ENCODE measurements around the gene RUNX2. TPM values are rescaled to one million over a fixed set of nuclear protein-coding genes. Genes with fewer than 3 reads are reported as not detected.

The RUNX2 gene
- total and polyA plus RNA-seq, 3 donors from 2014 or later, result 2.9 to 6.0 (median 4.3) TPM

DNA sequence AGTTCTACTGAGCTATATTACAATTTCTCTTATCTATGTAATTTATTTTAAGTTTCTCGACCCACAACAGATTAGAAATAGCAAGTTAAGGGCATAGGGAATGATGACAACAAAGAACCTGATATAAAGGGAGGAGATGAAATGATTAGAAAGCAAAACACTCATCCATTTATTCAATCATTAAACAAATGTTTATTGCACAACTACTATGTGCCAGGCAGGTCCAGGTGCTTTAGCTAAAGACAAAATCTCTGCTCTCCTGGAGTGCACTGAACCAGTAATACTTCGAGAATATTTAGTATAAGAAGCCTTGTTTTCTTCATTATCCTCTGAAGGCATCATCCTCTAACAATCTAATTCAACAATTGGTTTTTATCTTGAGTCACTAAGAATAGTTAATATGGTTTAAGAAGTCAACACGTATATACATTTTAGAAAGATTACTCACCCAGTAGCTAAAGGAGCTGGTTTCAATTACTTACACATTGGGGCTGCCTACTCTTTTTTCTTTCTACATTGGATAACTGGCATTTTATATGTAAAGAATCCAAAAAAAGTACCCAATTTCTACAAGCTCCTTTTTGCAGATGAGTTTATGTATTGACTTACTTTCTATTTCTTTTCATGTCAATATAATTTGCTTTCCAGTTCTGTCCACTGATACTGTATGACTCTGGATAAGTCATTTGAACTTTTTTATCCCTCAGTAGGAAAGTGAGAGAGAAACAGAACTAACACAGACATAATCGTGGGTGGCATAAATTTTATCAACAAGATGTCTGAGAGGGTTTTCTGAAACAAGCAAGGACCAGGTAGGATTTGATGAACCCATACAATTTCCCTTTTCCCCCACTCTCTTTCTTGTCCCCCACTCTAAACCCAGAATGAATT lies 375.0 kb downstream of the RUNX2 start:
- Histone ChIP-seq H3K4me1 (no peaks in the 10 kb centered on the region), H3K4me3 (no peak overlapping the region), H3K27ac (no peak overlapping the region), H3K36me3 (ENCODE audit: low read depth, missing control alignments) (no peaks in the 10 kb centered on the region), H3K9me3 (no peaks in the 10 kb centered on the region), H3K27me3 (no peaks in the 10 kb centered on the region)
- WGBS, 2 donors, result 87 to 88% methylated on average over 4 of the region's 4 CpGs
- no peak for DNase-seq
- intact Hi-C loops (cut with DNase I; ENCODE audit: low total_unique reads), result no loop called here
- TF ChIP-seq POLR2A (IDR thresholded peaks at IDR 0.05) (no peak), CTCF (IDR thresholded peaks at IDR 0.05) (no peak)

- intact Hi-C loops (cut with DNase I; ENCODE audit: low total_unique reads), result no loop called here
- TF ChIP-seq CTCF (IDR thresholded peaks at IDR 0.05) (no peak), POLR2A (IDR thresholded peaks at IDR 0.05) (no peak)
Measured at GRCh38 chr6:45704056-45704800, 376.1 kb downstream of the RUNX2 start.

DNA sequence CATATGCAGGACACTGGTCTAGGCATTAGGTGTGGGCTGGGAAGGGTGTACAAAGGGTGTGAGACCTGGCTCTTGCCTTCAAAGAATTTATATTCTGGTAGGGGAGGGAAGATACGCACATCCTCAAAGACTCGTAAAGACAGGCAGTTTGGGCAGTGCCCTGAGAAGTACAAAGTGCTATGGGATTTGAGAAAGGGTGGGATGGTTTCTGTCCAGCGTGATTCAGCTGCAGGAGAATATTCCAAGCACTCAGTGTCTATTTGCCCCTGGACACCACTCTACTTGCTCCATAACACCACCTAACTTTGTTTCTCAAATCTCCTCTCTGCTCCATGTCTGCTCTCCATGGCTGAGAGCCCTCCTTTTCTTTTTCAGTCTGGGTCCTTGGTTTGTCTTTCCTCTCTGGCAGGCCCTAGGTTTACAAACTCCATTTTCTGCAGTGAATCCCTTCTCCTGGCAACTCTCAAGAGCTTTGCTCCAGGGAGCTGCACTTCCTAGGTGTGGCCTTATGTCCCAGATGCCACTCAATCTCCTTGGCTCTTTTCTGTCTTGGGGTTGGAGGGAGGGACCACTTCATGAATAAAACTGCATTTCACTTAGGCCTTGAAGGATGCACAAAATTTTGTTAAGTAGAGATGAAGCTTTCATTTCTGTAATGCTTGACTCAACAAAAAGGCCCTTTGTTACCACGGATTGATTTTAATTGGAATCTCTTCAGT lies 377.2 kb downstream of the RUNX2 start:
- intact Hi-C loops (cut with DNase I; ENCODE audit: low total_unique reads), result no loop called here
- no peak for DNase-seq
- H3K27ac ChIP-seq, result no peak overlapping the region
- H3K4me1 ChIP-seq, result no peaks in the 10 kb centered on the region
- no peaks in the 10 kb centered on the region for H3K36me3 ChIP-seq (ENCODE audit: low read depth, missing control alignments)
- 93 to 95% methylated on average over 4 of the region's 4 CpGs for WGBS, 2 donors
- no peak overlapping the region for H3K4me3 ChIP-seq
- TF ChIP-seq POLR2A (IDR thresholded peaks at IDR 0.05) (no peak), CTCF (IDR thresholded peaks at IDR 0.05) (no peak)
- no peaks in the 10 kb centered on the region for H3K9me3 ChIP-seq
- no peaks in the 10 kb centered on the region for H3K27me3 ChIP-seq

More at GRCh38 chr6:45704056-45704800, 376.1 kb downstream of the RUNX2 start:
- no peak overlapping the region for H3K27ac ChIP-seq
- no peaks in the 10 kb centered on the region for H3K27me3 ChIP-seq
- H3K4me1 ChIP-seq, result no peaks in the 10 kb centered on the region
- H3K4me3 ChIP-seq, result no peak overlapping the region
- H3K9me3 ChIP-seq, result no peaks in the 10 kb centered on the region
- DNase-seq, result no peak
- 79 to 85% methylated on average over 3 of the region's 3 CpGs for whole genome bisulfite sequencing, 2 donors
- H3K36me3 ChIP-seq (ENCODE audit: low read depth, missing control alignments), result no peaks in the 10 kb centered on the region

GRCh38 chr6:45706319-45706718 lies 378.2 kb downstream of the RUNX2 start:
- Histone ChIP-seq H3K27me3 (no peaks in the 10 kb centered on the region), H3K9me3 (no peaks in the 10 kb centered on the region), H3K4me3 (no peak overlapping the region), H3K36me3 (ENCODE audit: low read depth, missing control alignments) (no peaks in the 10 kb centered on the region), H3K27ac (no peak overlapping the region), H3K4me1 (no peaks in the 10 kb centered on the region)
- TF ChIP-seq CTCF (IDR thresholded peaks at IDR 0.05) (no peak), POLR2A (IDR thresholded peaks at IDR 0.05) (no peak)
- DNase-seq, result no peak
- WGBS, 2 donors, result 47 to 48% methylated on average over 2 of the region's 2 CpGs
- intact Hi-C loops (cut with DNase I; ENCODE audit: low total_unique reads), result no loop called here

Data from testis (tissue), 3 donors.